Mesodermal cell (in vitro differentiated cells): ENCODE measurements around the gene CCDC152. TPM values are rescaled to one million over a fixed set of nuclear protein-coding genes. Genes with fewer than 3 reads are reported as not detected.
"Not testable (repeated sequence)": the region's sequence is repeated elsewhere in the genome, so short reads cannot be mapped to it uniquely, and the experiment has no call there.

Experiments
- H3K27ac ChIP-seq: 2 replicates; pipeline ENCODE4 v1.7.0; 2013; ENCODE audit warnings: mild to moderate bottlenecking, low read depth, low read length, moderate library complexity; ENCODE audit not compliant: severe bottlenecking
- H3K36me3 ChIP-seq: 2 replicates; pipeline ENCODE4 v1.7.1; 2013; ENCODE audit warnings: mild to moderate bottlenecking, low read length, moderate library complexity; ENCODE audit not compliant: control insufficient read depth, insufficient read depth
- H3K4me1 ChIP-seq: one replicate; pipeline ENCODE4 v1.7.1; 2013; ENCODE audit warnings: mild to moderate bottlenecking, low read length; ENCODE audit not compliant: insufficient read depth, control insufficient read depth, poor library complexity, severe bottlenecking
- H3K4me3 ChIP-seq: 2 replicates; pipeline ENCODE4 v1.7.0; 2013; ENCODE audit warnings: low read length, control low read depth, mild to moderate bottlenecking; ENCODE audit not compliant: insufficient read depth, poor library complexity, severe bottlenecking; ENCODE audit errors: extremely low read depth
- H3K9me3 ChIP-seq: 2 replicates; pipeline ENCODE4 v1.7.1; 2013; ENCODE audit warnings: mild to moderate bottlenecking, low read length, moderate library complexity; ENCODE audit not compliant: control insufficient read depth
- WGBS, 2 experiments: methylation state at CpG; one replicate each; pipeline ENCODE4 v1.1.5; 2013; ENCODE audit warnings: missing lambda C conversion rate in 2 of 2; ENCODE audit not compliant: insufficient coverage in 2 of 2; 5-methylcytosine and 5-hydroxymethylcytosine counted together
- polyA plus RNA-seq, 2 experiments: library from polyadenylated mRNA; stranded (reverse); fragments of 50-300 nt; gene quantifications; one replicate each; pipeline ENCODE4 v1.2.3, GENCODE V29; 2013

Gene CCDC152, protein sequence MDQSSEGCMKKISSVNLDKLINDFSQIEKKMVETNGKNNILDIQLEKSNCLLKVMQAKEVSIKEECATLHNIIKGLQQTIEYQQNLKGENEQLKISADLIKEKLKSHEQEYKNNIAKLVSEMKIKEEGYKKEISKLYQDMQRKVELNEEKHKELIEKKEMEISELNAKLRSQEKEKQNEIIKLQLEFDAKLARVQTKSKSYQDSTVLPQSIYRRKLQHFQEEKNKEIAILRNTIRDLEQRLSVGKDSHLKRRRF
- polyA plus RNA-seq (2013, experiment 1 of 2), result 2.8 TPM
- 2.8 TPM for polyA plus RNA-seq (2013, experiment 2 of 2)

DNA sequence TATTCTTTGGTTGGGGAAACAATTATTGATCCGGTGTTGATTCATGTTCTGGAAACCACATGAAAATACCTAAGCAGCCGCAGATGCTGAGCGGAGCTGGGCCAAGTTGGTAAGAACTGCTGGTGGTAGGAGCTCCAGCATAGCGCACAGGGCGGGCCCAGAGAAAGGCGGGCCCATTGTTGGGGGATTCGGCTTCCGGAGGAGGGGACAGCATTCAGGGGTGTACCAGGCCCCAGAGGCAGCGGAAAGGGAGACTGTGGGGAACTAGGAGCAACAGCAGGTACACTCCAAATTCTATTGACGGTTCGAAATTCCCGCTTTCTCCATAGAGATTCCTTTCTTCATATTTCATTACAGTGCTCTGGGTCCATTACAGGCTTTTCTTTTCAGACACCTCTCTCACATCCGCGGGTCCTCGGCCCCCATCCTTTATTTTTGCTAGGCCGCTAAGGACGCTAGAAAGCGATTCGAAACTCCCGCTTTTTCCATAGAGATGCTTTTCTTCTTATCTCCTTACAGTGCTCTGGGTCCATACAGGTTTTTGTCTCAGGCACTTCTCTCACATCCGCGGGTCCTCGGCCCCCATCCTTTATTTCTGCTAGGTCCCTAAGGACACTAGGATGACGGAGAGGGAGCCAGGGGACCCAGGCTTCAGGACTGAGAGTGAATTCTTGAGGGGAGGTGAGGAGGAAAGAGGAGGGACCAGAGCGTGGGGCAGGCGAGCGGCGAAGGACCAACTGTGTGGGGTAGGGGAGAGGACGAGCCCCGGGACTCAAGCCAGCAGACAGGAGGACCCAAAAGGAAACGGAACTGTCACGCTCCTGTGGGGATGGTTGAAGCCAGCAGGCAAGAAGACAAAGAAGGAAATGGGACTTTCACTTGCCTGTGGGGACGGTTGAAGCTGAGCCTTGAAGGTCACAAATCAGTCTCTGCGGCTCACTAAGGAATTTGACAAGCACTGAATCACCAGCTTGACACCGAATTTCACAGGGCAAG lies at the start of gene CCDC152:
Gene CCDC152, plus strand, starts transcription at position 213 of the 996 bp plus-strand sequence. CDS start 2,304 bp downstream, outside the sequence.
- no peaks in the 10 kb centered on the region for H3K36me3 ChIP-seq
- peak within 1 kb of the TSS; percentile 18 for H3K4me3 ChIP-seq
- WGBS, 2 experiments, result 69 to 81% methylated on average over 28 to 32 of the region's 35 CpGs
- no peaks in the 10 kb centered on the region for H3K4me1 ChIP-seq
- H3K27ac ChIP-seq, result no peak within 1 kb of the TSS
- H3K9me3 ChIP-seq, result no peaks in the 10 kb centered on the region

DNA sequence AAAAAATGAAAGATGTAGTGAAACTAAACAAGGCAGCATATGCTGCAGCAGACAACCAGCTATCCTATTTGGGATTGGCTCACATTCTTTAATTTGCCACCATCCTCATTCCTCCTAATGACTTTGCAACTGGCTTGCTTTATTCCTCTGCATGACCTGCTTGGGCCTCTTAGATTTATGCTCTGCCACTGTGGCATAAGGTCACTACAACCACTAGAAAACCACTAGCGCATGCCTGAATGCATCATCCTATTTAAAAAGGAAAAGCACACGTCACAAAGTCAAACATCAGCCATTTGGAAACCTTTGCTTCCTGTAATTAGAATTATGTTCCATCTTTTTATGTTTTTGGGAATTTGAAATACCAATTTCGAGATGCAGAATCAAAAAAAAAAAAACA lies 40.8 kb upstream of the CCDC152 start:
- H3K4me1 ChIP-seq, result no peaks in the 10 kb centered on the region
- H3K9me3 ChIP-seq, result no peaks in the 10 kb centered on the region
- no peaks in the 10 kb centered on the region for H3K36me3 ChIP-seq
- 90 to 100% methylated on average over 2 of the region's 3 CpGs for WGBS, 2 experiments
- H3K4me3 ChIP-seq, result no peak overlapping the region
- no peak overlapping the region for H3K27ac ChIP-seq

DNA sequence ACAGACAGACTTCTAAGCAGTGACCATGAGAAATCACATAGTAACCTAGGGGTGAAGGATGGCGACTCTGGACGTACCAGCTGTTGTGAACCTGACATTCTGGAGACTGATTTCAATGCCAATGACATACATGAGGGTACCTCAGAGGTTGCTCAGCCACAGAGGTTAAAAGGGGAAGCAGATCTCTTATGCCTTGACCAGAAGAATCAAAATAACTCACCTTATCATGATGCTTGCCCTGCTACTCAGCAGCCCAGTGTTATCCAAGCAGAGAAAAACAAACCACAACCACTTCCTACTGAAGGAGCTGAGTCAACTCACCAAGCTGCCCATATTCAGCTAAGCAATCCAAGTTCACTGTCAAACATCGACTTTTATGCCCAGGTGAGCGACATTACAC lies 38.0 kb upstream of the CCDC152 start:
- Histone ChIP-seq H3K36me3 (no peaks in the 10 kb centered on the region), H3K4me3 (no peak overlapping the region), H3K9me3 (no peaks in the 10 kb centered on the region), H3K4me1 (no peaks in the 10 kb centered on the region), H3K27ac (no peak overlapping the region)
- WGBS, 2 experiments, result 95 to 98% methylated on average over 4 of the region's 4 CpGs

DNA sequence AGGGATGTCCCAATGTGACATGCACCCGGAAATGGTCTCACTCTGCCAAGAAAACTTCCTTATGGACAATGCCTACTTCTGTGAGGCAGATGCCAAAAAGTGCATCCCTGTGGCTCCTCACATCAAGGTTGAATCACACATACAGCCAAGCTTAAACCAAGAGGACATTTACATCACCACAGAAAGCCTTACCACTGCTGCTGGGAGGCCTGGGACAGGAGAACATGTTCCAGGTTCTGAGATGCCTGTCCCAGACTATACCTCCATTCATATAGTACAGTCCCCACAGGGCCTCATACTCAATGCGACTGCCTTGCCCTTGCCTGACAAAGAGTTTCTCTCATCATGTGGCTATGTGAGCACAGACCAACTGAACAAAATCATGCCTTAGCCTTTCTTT lies 37.6 kb upstream of the CCDC152 start:
- Histone ChIP-seq H3K27ac (no peak overlapping the region), H3K9me3 (no peaks in the 10 kb centered on the region), H3K36me3 (no peaks in the 10 kb centered on the region), H3K4me1 (no peaks in the 10 kb centered on the region), H3K4me3 (no peak overlapping the region)
- WGBS, 2 experiments, result 75 to 100% methylated on average over 1 of the region's 2 CpGs

DNA sequence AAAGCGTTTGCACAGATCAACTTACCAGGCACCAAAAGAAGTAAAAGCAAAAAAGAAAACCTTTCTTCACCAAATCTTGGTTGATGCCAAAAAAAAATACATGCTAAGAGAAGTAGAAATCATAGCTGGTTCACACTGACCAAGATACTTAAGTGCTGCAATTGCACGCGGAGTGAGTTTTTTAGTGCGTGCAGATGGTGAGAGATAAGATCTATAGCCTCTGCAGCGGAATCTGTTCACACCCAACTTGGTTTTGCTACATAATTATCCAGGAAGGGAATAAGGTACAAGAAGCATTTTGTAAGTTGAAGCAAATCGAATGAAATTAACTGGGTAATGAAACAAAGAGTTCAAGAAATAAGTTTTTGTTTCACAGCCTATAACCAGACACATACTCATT lies 36.4 kb upstream of the CCDC152 start:
- H3K27ac ChIP-seq, result no peak overlapping the region
- H3K9me3 ChIP-seq, result no peaks in the 10 kb centered on the region
- H3K36me3 ChIP-seq, result no peaks in the 10 kb centered on the region
- H3K4me1 ChIP-seq, result no peaks in the 10 kb centered on the region
- no peak overlapping the region for H3K4me3 ChIP-seq
- WGBS, 2 experiments, result 100% methylated on average over 1 of the region's 6 CpGs; no CpG with 5 or more reads in 1 of the 2 experiments

DNA sequence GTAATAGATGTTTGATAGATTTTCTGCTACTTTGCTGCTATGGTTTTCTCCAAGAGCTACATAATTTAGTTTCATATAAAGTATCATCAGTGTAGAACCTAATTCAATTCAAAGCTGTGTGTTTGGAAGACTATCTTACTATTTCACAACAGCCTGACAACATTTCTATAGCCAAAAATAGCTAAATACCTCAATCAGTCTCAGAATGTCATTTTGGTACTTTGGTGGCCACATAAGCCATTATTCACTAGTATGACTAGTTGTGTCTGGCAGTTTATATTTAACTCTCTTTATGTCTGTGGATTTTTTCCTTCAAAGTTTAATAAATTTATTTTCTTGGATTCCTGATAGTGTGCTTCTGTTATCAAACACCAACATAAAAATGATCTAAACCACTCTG lies 35.1 kb upstream of the CCDC152 start:
- H3K27ac ChIP-seq, result no peak overlapping the region

DNA sequence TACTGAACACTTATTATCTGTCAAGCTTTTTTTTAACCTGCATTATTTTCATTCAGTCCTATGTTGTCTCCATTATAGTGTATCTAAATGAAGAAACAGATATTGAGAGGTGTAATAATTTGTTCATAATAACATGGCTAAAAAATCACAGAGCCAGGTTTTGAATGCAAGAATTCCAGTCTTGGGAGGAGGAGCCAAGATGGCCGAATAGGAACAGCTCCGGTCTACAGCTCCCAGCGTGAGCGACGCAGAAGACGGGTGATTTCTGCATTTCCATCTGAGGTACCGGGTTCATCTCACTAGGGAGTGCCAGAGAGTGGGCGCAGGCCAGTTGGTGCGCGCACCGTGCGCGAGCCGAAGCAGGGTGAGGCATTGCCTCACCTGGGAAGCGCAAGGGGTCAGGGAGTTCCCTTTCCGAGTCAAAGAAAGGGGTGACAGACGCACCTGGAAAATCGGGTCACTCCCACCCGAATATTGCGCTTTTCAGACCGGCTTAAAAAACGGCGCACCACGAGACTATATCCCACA lies 22.0 kb upstream of the CCDC152 start:
- not testable (repeated sequence) for H3K4me3 ChIP-seq, H3K27ac ChIP-seq, H3K9me3 ChIP-seq, H3K36me3 ChIP-seq, H3K4me1 ChIP-seq
- 87% methylated on average over 3 of the region's 24 CpGs; no CpG with 5 or more reads in 1 of the 2 experiments for WGBS, 2 experiments

More for the DNA sequence above, 35.1 kb upstream of the CCDC152 start:
- H3K9me3 ChIP-seq, result no peaks in the 10 kb centered on the region
- no peaks in the 10 kb centered on the region for H3K4me1 ChIP-seq
- H3K4me3 ChIP-seq, result no peak overlapping the region
- no peaks in the 10 kb centered on the region for H3K36me3 ChIP-seq

DNA sequence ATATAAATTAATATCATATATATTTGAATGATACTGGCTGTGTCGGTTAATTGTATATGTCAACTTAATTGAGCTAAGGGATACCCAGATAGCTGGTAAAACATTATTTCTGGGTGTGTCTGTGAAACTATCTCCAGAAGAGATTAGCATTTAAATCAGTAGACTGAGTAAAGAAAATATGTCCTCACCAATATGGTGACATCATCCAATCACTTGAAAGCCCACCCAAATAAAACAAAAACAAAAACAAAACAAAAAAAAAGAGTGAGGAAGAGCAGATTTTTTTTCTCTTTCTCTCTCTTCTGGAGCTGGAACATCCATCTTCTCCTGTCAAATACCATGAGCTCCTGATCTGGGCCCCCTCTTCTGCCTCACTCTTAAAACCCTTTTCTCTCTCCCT lies 15.7 kb upstream of the CCDC152 start:
- H3K9me3 ChIP-seq, result no peaks in the 10 kb centered on the region
- H3K4me3 ChIP-seq, result no peak overlapping the region
- no peaks in the 10 kb centered on the region for H3K36me3 ChIP-seq
- no peaks in the 10 kb centered on the region for H3K4me1 ChIP-seq
- no peak overlapping the region for H3K27ac ChIP-seq
- no CpG with 5 or more reads among the region's 1 CpG for WGBS, 2 experiments

DNA sequence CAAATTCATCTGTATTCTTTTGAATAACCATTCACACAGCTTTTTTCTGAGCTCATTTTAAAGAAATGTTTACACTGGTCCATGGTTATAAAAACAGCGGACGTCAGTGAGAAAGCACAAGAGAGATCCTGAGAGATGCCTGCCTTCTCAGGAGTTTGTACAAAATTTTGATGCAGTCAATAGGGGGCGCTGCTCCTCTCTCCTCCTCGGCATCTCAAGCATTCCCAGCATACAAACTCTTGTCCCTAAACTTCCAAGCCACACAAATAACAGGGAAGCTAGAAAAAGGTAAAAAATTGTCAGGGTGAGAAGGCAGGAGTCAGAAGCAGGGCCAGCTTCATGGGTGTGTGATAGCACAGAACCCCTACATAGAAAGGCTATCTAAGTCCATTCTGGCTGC lies 11.2 kb upstream of the CCDC152 start:
- Histone ChIP-seq H3K36me3 (no peaks in the 10 kb centered on the region), H3K4me3 (no peak overlapping the region), H3K4me1 (no peaks in the 10 kb centered on the region), H3K27ac (no peak overlapping the region), H3K9me3 (no peaks in the 10 kb centered on the region)
- WGBS, 2 experiments, result 30% methylated on average over 2 of the region's 4 CpGs; no CpG with 5 or more reads in 1 of the 2 experiments

DNA sequence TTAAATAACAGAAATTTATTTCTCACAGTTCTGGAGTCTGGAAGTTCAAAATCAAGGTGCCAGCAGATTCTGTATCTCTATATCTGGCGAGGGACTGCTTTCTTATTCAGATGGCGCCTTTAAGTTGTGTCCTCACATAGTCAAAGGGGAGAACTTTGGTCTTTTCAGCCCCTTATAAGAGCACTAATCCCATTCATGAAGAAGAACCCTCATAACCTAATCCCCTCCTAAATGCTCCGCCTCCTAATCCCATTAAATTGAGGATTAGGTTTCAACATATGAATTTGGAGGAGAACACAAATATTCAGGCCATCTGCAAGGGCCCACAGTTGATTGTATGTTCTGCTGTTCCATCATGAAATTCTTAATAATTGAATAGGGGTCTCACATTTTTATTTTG lies 10.8 kb upstream of the CCDC152 start:
- Histone ChIP-seq H3K4me3 (no peak overlapping the region), H3K9me3 (no peaks in the 10 kb centered on the region), H3K4me1 (no peaks in the 10 kb centered on the region), H3K36me3 (no peaks in the 10 kb centered on the region), H3K27ac (no peak overlapping the region)
- WGBS, 2 experiments, result 86% methylated on average over 2 of the region's 3 CpGs
